ELR (cell line): Measurements from ENCODE around the gene SMG1.
"Not testable (repeated sequence)": the region's sequence is repeated elsewhere in the genome, so short reads cannot be mapped to it uniquely, and the experiment has no call there.

Source experiments
- DNase-seq: peaks from one replicate; pipeline ENCODE4 v3.0.0-alpha.2; 2015; ENCODE audit warnings: low read depth

The SMG1 gene

GRCh38 chr16:18759598-18760520, 166.3 kb downstream of the SMG1 start:
- DNase-seq: not testable (repeated sequence)

GRCh38 chr16:18757960-18758660, 168.1 kb downstream of the SMG1 start:
- not testable (repeated sequence) for DNase-seq

GRCh38 chr16:18756639-18757038, 169.6 kb downstream of the SMG1 start:
- DNase-seq: not testable (repeated sequence)
